GM18517 (cell line): ENCODE data around the gene COPG1.
"Not testable (repeated sequence)": the region's sequence is repeated elsewhere in the genome, so short reads cannot be mapped to it uniquely, and the experiment has no call there.

Experiments
- ATAC-seq: cut with Tn5 transposase; IDR thresholded peaks from one replicate; pipeline ENCODE4 v1.9.1; 2021; ENCODE audit warnings: mild to moderate bottlenecking, moderate library complexity; ENCODE audit not compliant: unreplicated experiment

The COPG1 gene, protein sequence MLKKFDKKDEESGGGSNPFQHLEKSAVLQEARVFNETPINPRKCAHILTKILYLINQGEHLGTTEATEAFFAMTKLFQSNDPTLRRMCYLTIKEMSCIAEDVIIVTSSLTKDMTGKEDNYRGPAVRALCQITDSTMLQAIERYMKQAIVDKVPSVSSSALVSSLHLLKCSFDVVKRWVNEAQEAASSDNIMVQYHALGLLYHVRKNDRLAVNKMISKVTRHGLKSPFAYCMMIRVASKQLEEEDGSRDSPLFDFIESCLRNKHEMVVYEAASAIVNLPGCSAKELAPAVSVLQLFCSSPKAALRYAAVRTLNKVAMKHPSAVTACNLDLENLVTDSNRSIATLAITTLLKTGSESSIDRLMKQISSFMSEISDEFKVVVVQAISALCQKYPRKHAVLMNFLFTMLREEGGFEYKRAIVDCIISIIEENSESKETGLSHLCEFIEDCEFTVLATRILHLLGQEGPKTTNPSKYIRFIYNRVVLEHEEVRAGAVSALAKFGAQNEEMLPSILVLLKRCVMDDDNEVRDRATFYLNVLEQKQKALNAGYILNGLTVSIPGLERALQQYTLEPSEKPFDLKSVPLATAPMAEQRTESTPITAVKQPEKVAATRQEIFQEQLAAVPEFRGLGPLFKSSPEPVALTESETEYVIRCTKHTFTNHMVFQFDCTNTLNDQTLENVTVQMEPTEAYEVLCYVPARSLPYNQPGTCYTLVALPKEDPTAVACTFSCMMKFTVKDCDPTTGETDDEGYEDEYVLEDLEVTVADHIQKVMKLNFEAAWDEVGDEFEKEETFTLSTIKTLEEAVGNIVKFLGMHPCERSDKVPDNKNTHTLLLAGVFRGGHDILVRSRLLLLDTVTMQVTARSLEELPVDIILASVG

DNA sequence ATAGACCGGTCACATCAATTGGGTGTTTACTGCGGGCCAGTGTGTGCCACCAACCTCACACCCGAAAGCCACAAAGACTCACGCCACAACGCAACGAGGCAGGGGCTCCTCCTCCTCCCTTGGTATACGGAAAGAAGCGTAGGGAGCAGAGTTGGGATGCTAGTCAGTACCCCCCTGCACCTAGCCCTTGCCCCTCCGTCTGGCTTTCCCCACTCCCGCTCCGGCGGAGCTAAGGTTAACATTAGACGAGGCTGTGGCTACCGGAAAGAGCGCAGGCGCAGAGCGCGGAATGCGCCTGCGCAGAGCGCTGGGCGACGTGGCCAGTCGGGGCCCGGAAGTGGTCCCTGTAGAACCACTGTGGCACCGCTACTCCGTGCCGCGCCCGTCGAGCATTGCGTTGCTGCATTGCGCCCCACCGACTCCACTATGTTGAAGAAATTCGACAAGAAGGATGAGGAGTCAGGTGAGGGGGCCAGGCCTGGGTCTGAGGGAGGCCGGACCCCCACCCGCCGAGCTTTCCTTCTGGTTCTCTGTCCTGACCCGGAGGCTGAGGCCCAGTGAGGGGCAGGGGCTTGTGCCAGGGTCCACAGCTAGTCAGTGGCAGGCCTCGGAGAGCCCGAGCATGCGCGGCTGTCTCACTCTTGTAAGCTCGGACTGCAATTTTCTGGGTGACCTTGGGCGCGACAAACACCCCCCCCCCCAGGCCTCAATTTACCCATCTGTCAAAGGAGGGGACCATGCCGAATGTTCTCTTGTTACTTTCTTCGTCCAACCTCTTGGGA, at the start of gene COPG1:
COPG1 (plus strand) TSS at position 323 of the 782 bp plus-strand sequence; CDS start at position 427, 104 bp downstream.
- peak; percentile 71 for ATAC-seq

DNA sequence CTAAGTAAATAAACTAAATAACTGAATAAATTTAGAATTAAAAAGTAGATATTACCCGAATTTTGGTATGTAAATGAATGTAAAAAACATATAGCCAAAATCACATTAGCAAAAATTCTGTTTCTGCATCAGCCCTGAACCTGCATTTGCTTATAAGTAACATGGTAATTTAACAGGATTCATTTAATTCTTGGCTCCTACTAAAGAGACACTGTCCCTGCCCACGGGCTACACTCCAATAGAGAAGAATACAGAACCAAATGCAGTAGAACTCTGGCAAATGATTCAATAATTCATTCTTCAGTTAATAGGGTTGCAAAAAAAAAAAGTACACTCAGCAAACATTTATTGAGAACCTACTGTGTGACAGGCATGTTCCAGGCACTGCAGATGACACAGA, 44.9 kb upstream of the COPG1 start:
- no peak for ATAC-seq

DNA sequence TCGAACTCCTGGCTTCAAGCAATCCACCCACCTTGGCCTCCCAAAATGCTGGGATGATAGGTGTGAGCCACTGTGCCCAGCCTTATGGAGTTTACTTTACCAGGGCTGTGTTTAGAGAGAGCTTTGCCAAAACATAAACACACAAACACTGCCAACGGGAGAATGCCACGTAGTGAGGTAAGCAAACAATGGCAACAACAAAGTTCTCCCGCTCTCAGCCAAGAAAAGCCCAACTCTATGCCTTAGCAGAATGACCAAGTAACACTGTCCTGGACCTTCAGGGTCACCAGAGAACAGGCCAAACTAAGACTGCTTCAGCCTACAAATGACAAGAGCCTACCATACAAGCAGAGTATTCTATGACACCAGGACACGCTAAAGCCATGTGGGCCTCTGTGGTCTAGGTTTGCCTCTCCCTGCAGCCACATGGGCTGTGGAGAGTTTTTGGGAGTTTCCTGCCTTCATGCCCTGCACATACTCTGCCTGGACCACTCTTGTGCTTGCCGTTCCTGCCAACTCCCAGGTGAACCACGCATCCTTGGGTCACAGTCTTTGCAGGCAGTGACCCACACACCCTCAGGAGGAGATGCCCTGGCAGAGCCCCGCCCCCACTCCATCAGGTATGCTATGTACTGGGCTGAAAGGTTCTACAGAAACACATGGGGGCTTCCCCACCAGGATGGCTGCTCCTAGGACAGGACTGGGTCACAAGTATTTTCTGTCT, 44.1 kb upstream of the COPG1 start:
- no peak for ATAC-seq

DNA sequence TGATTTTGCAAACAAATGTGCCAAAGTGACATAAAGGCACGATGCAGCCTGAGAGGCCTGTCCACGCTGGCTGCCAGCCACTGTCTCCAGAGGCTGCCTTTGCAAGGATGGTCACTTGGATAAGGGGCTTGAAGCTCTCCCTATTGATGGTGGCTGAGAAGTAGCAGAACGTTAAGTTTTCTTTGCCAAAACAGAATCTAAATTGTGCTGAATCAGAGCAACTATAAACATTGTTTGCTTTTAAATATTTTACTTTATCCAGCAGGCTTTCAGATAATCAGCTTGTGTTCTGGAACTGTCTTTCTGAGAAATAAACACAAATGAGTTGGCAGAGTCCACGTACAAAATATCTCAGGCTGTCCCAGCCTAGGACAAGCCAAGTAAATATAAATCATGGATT, 41.9 kb upstream of the COPG1 start:
- no peak for ATAC-seq

DNA sequence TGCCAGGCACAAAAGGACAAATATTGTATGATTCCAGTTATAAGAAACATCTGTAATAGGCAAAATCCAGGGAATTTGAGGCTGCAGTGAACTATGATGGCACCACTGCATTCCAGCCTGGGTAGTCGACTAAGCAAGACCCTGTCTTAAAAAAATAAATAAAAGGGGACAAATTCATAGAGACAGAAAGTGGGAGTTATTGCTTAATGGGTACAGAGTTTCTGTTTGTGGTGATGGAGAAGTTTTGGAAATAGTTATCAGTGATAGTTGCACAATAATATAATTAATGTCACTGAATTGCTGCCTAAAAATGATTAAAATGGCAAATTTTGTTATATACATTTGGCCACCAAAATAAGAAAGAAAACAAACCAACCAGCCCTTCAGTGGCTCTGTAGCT, 38.1 kb upstream of the COPG1 start:
- no peak for ATAC-seq

DNA sequence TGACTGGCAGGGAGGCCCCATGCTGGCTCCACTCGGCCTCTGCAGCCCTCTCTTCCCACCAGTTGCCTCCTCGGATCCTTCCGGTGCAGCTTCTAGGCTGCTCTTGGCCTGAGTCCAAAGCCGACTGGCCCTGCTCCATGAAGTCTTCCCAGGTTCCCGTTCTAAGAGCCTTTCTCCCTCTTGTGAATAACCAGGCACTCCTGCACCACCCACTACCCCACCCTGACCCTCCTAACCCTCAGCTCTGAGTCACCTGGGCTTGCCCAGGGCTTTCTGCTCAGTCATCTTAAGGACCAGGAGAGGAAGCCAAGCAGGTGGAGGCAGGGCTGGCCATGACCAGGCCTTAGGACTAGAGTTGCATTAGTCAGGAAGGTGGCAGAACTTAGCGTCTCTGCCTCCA, 37.6 kb upstream of the COPG1 start:
- no peak for ATAC-seq

DNA sequence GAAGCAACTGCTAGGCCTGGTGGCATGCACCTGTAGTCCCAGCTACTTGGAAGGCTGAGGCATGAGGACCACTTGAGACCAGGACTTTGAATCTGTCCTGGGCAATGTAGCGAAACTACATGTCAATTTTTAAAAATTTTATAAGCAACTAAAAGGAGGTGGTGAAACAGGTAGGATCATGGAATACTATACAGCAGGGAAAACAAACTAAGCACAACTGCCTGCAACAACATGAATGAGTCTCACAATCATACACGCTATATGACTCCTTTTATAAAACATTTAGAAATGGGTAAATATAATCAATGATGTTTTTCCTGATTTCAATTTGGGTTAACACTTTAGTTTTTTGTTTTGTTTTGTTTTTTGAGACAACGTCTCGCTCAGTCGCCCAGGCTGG, 36.2 kb upstream of the COPG1 start:
- no peak for ATAC-seq

DNA sequence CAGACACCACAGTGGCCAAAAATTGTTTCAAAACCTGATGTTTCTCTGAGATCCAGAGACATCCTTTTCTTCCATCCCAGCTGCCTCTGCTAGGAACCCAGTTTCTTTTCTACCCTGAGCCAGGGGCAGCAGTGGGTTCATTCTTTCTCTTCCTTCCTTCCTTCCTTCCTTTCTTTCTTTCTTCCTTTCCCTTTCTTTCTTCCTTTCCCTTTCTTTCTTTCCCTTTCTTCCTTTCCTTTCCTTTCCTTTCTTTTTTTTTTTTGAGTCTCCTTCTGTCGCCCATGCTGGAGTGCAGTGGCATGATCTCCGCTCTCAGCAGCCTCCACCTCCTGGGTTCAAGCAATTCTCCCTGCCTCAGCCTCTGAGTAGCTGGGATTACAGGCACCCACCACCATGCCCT, 30.7 kb upstream of the COPG1 start:
- no peak for ATAC-seq

DNA sequence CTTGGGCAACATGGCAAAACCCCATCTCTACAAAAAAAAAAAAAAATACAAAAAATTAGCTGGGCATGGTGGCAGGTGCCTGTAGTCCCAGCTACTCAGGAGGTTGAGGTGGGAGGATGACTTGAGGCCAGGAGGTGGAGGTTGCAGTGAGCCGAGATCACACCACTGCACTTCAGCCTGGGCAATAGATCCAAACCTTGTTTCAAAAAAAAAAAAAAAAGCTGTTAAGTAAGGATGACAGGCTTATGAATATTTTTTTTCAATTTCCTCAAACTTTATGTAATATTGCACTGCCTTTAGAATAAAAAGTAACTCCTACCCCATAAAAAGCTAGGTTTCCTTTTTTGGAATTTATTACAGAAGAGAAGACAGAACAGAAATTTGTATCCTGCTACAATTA, 25.0 kb upstream of the COPG1 start:
- not testable (repeated sequence) for ATAC-seq

DNA sequence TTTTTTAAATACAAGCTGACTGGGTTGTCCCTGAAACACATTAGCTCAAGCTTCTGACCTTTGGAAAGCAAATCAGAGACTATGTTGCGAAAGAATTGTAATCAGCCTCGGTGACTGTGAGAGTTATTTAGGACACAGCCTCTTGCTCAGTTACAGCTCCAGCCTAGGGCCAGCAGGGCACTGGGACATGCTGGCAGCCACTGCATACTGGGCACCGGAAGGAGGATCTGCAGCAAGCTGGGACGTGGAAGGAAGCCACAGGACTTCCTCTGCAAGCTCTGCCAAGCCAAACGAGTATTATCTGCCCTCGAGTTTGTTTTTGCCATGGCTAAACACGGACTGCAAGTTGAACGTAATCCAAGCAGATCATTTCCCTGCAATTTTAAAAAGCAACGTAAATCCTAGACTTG, 24.4 kb upstream of the COPG1 start:
- ATAC-seq, result no peak

DNA sequence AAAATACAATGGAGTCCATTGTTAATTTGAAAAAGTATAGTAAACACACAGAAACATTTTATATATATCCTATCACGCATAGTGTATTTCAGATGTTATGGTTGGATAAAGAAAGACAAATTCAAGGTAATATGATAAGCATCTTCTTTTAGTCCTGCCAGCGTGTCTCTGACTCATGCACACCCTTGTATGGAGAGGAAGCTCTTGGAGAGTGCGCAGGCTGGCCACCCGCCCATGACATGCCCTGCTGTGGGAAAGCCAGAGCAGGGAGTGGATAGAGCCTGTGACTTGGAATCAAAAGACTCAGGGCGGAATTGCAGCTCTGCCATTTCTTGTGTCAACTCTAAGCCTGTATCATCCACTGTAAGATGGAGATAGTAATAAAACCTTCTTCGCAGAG, 23.0 kb upstream of the COPG1 start:
- ATAC-seq, result no peak

DNA sequence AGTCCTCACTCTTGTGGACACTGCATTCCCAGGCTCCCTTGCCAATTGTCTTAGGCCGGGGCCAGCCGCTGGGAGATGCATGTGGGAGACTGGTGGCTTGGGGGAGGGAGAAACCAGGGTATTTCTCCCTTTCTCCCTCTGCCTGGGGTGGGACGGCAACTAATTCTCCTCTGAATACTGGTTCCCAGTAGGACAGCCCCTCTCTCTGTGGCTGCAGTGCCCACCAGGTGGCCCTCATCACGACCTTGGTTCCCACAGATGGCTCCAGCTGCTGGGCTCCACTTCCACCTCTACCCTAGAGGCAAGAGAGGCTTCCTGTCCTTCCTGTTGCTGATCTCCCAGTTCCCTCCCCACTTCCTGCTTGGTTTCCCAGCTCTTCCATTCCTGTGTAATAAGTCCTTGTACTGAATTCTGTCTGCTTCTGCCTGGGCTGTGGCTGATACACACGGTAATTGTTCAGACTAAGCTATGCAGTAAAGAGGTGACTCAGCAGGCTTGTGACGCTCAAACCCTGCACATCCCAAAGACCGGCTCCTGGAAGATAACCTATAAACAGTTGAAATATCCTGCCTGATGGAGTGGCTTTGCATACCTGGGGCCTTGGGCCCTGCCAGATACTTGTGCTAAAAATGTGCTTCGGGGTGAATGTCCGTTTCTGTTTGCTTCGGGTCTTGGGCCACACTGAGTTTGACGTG, 20.4 kb upstream of the COPG1 start:
- ATAC-seq, result no peak

DNA sequence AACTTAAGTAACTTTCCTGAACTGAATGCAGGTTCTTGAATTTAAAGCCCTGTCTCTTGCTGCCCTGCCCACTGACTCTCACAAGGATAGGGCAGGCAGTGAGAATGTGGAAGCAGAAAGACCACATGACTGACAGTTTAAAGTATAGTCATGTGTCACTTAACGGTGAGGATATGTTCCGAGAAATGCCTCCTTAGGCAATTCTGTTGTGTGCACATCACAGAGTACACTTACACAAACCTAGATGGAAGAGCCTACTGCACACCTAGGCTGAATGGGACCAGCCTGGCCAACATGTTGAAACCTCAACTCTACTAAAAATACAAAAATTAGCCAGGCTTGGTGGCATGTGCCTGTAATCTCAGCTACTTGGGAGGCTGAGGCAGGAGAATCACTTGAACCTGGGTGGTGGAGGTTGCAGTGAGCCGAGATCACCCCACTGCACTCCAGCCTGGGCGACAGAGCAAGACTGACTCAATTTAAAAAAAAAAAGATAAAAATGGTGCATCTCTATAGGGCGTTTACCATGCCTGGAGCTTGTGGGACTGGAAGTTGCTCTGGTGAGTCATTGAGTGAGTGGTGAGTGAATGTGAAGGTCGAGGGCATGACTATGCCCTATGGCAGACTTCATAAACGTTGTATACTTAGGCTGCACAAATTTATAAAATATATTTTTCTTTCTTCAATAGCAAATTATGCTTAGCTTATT, 18.9 kb upstream of the COPG1 start:
- ATAC-seq, result no peak

DNA sequence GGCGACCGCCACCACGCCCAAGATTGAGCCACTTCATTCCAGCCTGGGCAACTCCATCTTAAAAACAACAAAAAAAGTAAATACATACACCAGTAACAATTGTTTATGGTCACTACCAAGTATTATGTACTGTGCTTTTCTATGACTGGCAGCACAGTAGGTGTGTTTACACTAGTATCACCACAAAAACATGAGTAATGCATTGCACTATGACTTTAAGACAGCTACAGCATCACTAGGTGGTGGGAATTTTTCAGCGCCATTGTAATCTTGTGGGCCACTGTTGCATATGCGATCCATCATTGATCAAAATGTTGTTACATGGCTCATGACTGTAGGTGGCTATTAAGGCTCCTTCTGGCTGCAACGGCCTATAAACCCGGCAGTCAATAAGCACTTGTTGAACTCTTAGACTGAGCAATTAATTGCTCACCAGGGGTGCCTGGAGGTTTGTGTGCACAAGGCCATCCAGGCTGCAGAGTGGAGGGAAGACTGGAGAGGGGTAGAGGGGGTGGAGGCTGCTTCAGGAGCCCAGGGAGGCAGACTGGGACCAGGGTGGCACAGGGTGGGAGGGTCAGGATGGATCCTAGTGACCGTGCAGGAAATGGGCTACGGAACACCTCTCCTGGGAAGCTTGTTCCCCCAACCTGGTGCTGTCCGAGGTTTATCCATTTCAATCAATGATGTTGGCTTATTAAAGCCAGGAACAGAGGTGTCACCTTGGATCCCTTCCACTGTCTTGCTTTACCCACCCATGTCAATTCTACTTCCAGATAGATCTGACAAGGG, 17.9 kb upstream of the COPG1 start:
- no peak for ATAC-seq

DNA sequence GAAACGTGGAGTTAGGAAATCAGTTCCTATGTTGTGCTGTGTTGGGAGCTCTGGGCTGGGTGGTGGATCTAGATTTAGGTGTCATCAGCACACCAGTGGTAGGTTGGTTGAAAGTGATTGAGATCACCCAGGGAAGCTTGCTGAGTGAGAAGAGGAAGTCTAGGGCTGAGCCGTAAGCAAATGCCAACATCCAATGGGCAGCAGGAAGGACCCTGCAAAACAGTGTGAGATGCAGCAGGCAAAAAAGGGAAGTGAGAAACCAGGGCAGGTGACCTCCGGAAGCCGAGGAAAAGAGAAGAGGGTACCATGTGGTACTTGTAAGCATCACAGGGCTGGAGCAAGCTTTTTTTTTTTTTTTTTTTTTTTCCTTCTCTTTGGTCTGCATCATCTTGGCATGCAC, 15.9 kb upstream of the COPG1 start:
- ATAC-seq, result peak; percentile 95

DNA sequence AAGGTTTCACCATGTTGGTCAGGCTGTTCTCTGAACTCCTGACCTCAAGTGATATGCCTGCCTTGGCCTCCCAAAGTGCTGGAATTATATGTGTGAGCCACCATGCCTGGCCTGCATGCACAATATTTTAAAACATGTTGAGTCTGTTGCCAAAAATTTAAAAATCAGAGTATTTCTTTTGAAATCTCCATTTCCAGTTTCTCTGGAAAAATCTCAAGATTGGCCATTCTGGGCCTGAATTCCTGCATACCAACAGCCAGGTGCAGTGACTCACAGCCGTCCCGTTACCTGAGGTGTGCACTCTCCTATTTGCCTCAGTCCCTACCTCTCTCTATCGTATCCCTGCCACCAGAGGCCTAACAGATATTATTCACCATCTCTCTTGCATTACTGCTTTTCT, 15.0 kb upstream of the COPG1 start:
- ATAC-seq, result no peak

DNA sequence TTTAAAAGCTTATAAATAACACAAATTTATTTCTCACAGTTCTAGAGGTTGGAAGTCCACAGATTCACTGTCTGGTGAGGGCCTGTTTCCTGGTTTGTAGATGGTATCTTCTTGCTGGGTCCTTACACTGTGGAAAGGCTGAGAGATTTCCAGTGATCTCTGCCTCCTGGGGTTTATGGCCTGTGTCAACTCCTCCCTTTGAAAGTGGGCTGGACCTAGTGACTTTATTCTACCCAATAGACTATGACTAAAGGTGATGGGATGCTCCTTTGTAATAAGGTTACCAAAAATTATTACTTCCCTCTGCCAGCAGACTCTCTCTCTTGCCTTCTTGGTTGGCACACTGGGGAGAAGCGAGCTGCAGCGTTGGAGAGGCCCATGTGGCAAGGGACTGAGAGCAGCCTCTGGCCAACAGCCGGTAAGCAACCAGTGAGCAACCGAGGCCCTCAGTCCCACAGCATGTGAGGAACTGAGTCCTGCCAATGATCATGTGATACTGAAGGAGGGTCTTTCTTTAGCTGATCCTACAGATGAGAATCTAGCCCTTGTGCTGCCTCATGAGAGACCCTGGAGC, 14.0 kb upstream of the COPG1 start:
- ATAC-seq, result no peak

DNA sequence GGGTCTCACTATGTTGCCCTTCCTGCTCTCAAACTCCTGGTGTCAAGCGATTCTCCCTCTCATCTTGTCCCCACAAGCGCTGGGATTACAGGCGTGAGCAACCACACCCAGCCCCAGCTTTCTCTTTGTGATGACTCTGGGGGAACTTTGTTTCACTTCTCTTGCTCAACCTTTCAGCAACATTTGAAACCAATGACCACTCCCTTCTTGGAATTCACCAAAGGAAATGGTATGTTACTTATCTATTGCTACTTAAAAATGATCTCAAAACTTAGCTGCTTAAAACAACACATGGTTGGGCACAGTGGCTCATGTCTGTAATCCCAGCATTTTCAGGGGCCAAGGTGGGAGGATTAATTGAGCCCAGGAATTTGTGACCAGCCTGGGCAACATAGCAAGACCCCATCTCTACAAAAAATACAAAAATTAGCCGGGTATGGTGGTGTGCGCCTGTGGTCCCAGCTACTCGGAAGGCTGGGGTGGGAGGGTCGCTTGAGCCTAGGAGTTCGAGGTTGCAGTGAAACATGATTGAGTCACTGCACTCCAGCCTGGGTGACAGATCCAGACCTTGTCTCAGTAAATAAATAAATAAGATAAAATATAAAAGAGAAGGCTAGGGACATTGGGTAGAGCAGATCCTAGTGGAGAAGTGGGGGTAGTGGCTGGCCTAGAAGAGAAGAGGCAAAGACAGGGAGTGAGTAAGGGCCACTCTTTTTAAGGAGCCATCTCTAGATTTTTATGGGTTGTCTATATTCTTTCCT, 10.3 kb upstream of the COPG1 start:
- no peak for ATAC-seq
